ENCODE results near the gene PRIM1.
"Not testable (repeated sequence)": the region's sequence is repeated elsewhere in the genome, so short reads cannot be mapped to it uniquely, and the experiment has no call there.

PRIM1 gene

DNA sequence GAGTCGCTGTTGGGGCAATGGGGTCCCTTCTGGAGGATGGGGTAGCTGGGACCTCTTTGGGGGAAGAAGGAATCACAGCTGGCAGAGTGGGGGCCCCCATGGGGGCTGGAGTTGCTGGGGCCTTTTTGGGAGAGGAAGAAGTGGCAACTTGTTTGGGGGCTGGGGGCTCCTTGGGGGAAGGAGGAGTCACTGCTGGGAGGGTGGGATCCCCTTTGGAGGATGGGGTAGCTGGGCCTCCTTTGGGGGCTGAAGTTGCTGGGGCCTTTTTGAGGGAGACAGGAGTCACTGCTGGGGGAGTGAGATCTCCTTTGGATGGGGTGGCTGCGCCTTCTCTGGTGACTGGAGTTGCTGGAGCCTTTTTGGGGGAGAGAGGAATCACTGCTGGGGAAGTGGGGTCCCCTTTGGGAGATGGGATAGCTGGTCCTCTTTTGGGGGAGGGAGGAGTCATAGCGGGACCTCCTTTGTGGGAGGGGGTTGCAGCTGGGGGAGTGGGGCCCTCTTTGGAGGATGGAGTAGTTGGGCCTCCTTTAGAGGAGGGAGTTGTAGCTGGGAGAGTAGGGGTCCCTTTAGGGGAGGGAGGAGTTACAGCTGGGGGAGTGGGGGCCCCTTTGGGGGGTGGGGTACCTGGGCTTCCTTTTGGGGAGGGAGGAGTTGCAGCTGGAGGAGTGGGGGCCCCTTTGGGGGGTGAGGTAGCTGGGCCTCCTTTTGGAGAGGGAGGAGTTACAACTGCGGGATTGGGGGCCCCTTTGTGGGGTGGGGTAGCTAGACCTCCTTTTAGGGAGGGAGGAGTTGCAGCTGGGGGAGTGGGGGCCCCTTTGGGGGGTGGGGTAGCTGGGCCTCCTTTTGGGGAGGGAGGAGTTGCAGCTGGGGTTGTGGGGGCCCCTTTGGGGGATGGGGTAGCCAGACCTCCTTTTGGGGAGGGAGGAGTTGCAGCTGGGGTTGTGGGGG is 34.9 kb downstream of the PRIM1 start:
- DNase-seq: no peak

DNA sequence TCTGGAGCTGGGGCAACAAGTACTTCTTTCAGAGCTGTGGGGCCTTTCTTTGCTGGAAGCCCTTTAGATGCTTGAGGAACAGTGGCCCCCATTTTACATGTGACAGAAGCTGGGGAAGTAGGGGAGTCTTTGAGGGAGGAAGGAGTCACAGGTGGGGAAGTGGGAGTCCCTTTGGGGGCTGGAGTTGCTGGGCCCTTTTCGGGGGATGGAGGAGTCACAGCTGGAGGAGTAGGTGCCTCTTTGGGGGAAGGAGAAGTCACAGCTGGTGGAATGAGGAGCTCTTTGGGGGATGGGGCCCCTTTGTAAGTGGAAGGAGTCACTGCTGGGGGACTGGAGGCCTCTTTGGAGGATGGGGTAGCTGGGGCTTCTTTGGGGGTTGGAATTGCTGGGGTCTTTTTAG is 35.7 kb downstream of the PRIM1 start:
- no peak for DNase-seq

GRCh38 chr12:56715798-56716197 is 36.3 kb downstream of the PRIM1 start:
- no peak for DNase-seq

DNA sequence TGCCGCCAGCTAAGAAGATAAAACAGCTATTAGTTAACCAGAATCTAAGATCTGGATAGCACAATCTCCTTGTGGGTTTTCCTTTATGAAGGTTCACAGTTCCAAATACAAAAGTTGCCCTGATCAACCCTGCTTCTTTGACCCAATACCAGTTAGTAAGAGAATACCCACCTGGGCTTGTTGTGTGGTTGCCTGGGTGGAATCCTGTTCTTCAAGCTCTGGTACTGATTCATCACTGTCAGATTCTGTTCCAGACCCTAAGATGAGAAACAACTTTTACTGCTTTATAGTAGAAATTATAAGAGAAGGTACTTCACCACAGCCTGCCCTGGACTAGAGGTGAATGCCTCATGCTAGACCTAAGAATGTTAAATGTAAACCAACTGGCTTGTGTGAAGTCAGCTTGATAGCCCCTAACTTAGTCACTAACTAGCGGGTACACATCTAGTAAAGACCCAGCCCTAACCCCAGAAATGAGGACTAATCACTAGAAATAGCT is 37.6 kb downstream of the PRIM1 start:
- no peak for DNase-seq

GRCh38 chr12:56713345-56713744 is 38.8 kb downstream of the PRIM1 start:
- DNase-seq: no peak

GRCh38 chr12:56709759-56710376 is 42.3 kb downstream of the PRIM1 start:
- no peak for DNase-seq

- not testable (repeated sequence) for DNase-seq
Observed at GRCh38 chr12:56704522-56704921, 47.6 kb downstream of the PRIM1 start.

GRCh38 chr12:56699020-56699661 is 53.0 kb downstream of the PRIM1 start:
- no peak for DNase-seq

GRCh38 chr12:56695327-56696101 is 56.6 kb downstream of the PRIM1 start:
- no peak for DNase-seq

GRCh38 chr12:56694161-56694560 is 58.0 kb downstream of the PRIM1 start:
- DNase-seq: no peak

DNA sequence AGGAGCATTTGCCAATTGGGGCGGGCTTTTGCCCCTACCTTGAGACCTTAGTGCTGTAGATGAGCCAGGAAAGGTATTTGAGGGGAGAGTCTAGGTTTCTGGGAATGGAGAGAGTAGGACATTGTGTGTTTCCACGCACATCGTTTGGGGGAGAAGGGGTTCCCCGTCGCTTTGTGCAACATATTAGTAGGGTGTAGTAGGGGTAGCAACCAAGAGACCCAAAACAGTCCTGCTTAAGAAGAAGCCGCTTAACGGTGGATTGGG is 63.3 kb downstream of the PRIM1 start:
- peak in 1 of 2 experiments; percentile 13 for DNase-seq

- peak; percentile 91 to 95 for DNase-seq
Observed at GRCh38 chr12:56688129-56688845, 63.8 kb downstream of the PRIM1 start, which contains the start of gene PTGES3. PTGES3 (minus strand) TSS chr12:56688284; CDS start chr12:56687999, 285 bp downstream.

- DNase-seq: peak; percentile 35 to 52
Observed at GRCh38 chr12:56687223-56688128, 64.6 kb downstream of the PRIM1 start.

DNA sequence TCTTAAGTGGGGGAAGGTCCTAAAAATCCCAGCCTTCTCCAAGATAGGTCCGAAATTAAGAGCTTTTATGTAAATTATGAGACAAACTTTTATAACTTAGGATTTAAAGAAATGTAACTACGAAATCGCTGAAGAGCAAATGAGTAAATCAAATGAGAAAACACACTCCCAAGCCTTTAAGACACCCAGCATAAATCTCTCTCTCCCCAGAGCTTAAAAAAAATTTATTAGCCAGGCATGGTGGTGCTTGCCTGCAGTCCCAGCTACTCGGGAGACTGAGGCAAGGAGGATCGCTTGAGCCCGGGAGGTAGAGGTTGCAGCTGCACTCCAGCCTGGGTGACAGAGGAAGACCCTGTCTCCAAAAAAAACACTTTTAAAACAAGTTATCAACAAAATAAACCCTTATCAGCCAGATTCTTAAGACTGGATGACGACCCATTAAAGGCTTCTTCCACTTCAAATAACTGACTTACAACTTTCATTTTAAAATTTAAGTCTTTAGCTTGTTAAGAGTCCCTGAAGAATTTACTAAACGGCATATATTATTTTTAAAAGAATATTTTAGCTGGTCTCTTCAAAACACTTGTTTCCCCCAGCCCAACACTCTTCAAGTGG is 67.3 kb downstream of the PRIM1 start:
- no peak for DNase-seq

- no peak for DNase-seq
Observed at GRCh38 chr12:56682323-56682722, 69.8 kb downstream of the PRIM1 start.
